ENCODE data around the gene IGLL5.

Gene IGLL5

GRCh38 chr22:22907551-22908494, 20.2 kb downstream of the IGLL5 start:
- TF ChIP-seq, protein P1, sequence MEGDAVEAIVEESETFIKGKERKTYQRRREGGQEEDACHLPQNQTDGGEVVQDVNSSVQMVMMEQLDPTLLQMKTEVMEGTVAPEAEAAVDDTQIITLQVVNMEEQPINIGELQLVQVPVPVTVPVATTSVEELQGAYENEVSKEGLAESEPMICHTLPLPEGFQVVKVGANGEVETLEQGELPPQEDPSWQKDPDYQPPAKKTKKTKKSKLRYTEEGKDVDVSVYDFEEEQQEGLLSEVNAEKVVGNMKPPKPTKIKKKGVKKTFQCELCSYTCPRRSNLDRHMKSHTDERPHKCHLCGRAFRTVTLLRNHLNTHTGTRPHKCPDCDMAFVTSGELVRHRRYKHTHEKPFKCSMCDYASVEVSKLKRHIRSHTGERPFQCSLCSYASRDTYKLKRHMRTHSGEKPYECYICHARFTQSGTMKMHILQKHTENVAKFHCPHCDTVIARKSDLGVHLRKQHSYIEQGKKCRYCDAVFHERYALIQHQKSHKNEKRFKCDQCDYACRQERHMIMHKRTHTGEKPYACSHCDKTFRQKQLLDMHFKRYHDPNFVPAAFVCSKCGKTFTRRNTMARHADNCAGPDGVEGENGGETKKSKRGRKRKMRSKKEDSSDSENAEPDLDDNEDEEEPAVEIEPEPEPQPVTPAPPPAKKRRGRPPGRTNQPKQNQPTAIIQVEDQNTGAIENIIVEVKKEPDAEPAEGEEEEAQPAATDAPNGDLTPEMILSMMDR (IDR thresholded peaks at IDR 0.05; ENCODE audit: low read depth, low read length, missing control alignments) = no peak
- H3K27ac ChIP-seq = no peak overlapping the region

DNA sequence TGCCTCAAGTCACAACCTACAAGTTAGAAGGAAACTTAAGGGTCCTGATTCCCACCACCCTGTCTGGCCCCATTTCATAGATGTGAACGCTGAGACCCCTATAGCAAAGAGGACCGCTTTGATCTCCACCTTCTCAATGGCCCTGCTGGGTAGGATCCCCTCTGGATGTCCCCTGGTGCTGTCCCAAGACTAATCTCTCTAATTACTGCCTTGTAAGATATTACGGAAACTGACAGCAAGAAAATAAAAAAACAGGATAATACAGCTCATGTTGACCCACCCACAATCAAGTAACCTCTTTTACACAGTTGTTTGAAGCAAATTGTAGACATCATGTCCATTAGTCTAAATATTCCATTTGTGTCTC, 20.9 kb downstream of the IGLL5 start:
- in situ Hi-C loops (cut with HindIII; ENCODE audit: low pct_ligation_motif_present, low sequenced_read_pairs) = no loop called here
- Histone ChIP-seq H3K27ac (no peak overlapping the region), H3K4me3 (ENCODE audit: low read depth, low read length) (no peak overlapping the region)

More at GRCh38 chr22:22907551-22908494, 20.2 kb downstream of the IGLL5 start:
- H3K36me3 ChIP-seq (replicated peaks) = no peaks in the 10 kb centered on the region
- in situ Hi-C loops (cut with HindIII; ENCODE audit: low pct_ligation_motif_present, low sequenced_read_pairs) = no loop called here
- no peak overlapping the region for H3K4me3 ChIP-seq (ENCODE audit: low read depth, low read length)
- H3K27me3 ChIP-seq (replicated peaks) = peaks cover 18% of the 10 kb centered on the region
- no peak for DNase-seq

DNA sequence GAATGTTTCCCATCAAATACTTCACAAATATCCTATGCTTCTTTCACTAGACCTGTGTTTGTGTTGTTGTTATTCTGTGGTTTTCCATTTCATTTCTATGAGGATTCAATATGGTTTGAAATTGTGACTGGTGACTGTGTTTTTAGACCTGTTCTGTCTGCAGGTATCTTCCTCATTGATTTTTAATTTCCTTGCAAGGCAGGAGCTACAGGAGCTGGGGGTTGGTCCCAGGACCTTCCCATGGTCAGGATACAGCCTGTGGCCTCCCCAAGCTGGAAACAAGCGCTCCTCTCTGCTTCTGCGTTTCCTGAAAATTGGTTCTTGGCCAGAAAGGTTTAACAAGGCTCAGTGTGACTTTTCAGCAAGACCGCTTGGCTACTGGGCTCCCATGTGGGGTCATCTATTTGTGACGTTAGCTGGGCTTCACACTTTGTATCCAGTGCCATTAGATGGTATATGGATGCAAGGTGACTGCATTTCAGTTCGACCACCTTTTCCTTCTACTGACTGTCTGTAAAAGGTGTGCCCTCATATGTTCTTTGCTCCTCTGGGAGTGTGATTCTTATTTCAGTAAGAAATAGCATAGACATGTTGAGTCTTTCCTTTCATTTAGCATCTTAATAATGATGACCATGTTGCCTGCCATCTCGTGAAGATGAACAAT, 21.5 kb downstream of the IGLL5 start:
- in situ Hi-C loops (cut with HindIII; ENCODE audit: low pct_ligation_motif_present, low sequenced_read_pairs) = no loop called here
- TF ChIP-seq, protein P1 (IDR thresholded peaks at IDR 0.05; ENCODE audit: low read depth, low read length, missing control alignments) = no peak
- Histone ChIP-seq H3K36me3 (replicated peaks) (no peaks in the 10 kb centered on the region), H3K27me3 (replicated peaks) (peaks cover 18% of the 10 kb centered on the region), H3K27ac (no peak overlapping the region), H3K4me3 (ENCODE audit: low read depth, low read length) (no peak overlapping the region)
- DNase-seq = no peak

More for the DNA sequence above, 20.9 kb downstream of the IGLL5 start:
- TF ChIP-seq, protein P1 (IDR thresholded peaks at IDR 0.05; ENCODE audit: low read depth, low read length, missing control alignments) = no peak
- H3K27me3 ChIP-seq (replicated peaks) = peaks cover 18% of the 10 kb centered on the region
- no peaks in the 10 kb centered on the region for H3K36me3 ChIP-seq (replicated peaks)
- DNase-seq = no peak

DNA sequence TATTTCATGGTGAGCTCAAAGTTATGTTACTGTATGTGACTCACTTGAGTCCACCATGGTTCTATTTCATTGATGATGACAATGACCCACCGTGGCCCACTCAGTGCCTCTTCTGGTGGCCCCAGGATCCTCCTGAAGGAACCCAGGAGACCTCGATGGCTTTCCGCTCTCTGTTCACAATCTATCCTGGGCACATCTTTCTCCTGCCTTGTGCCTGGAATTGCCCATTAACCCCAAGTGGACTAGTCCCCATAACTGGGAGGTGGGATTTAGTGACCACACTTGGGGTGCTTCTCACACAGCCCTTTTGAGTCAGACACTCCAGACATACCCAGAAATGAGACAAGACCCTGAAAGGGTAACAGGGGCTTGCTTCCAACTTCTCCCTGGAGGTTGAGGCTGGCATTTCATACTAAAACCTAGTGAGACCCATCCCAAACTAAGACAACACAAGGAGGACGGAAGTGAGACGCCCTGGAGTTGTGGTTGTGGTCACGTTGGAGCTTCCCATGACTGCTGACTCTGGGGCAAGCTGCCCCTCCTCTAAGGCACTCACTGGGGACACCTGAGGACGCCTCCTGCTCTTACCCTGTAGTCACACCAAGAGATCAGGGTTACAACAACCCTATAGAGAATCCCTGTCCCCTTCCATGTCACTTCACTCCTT, 22.1 kb downstream of the IGLL5 start:
- Histone ChIP-seq H3K36me3 (replicated peaks) (no peaks in the 10 kb centered on the region), H3K27ac (no peak overlapping the region), H3K4me3 (ENCODE audit: low read depth, low read length) (no peak overlapping the region), H3K27me3 (replicated peaks) (peaks cover 18% of the 10 kb centered on the region)
- no peak for DNase-seq
- in situ Hi-C loops (cut with HindIII; ENCODE audit: low pct_ligation_motif_present, low sequenced_read_pairs) = no loop called here
- TF ChIP-seq, protein P1 (IDR thresholded peaks at IDR 0.05; ENCODE audit: low read depth, low read length, missing control alignments) = no peak

- no peak for DNase-seq
- Histone ChIP-seq H3K27ac (no peak overlapping the region), H3K27me3 (replicated peaks) (peaks cover 22% of the 10 kb centered on the region), H3K4me3 (ENCODE audit: low read depth, low read length) (no peak overlapping the region), H3K36me3 (replicated peaks) (no peaks in the 10 kb centered on the region)
- in situ Hi-C loops (cut with HindIII; ENCODE audit: low pct_ligation_motif_present, low sequenced_read_pairs) = no loop called here
- TF ChIP-seq, protein P1 (IDR thresholded peaks at IDR 0.05; ENCODE audit: low read depth, low read length, missing control alignments) = no peak
These were observed 22.9 kb downstream of the IGLL5 start for GRCh38 chr22:22910272-22911240.

All from brain microvascular endothelial cell (primary cell).